Fibroblast of mammary gland (primary cell): Measurements from ENCODE around the gene UFSP1.
A peak's percentile ranks its signal among the peaks of the same experiment; 100 is the strongest.
"Not testable (repeated sequence)": the region's sequence is repeated elsewhere in the genome, so short reads cannot be mapped to it uniquely, and the experiment has no call there.

ENCODE experiments used
- DNase-seq: peaks from one replicate; pipeline ENCODE4 v3.0.0-alpha.2; 2010; ENCODE audit warnings: low read depth
- H3K4me3 ChIP-seq: 2 replicates; pipeline ENCODE4 v1.5.1; 2011; ENCODE audit warnings: low read depth, mild to moderate bottlenecking, low read length, moderate library complexity; ENCODE audit not compliant: control insufficient read depth
- CTCF ChIP-seq: conservative IDR thresholded peaks from 2 replicates; pipeline ENCODE4 v1.5.1; 2011; ENCODE audit warnings: low read depth, low read length, inconsistent platforms; ENCODE audit not compliant: control insufficient read depth, insufficient read depth

UFSP1 gene

GRCh38 chr7:100914879-100915447 lies 25.4 kb upstream of the UFSP1 start:
- H3K4me3 ChIP-seq = no peak overlapping the region
- peak; percentile 8 for DNase-seq
- no peak for TF ChIP-seq CTCF

- no peak for TF ChIP-seq CTCF
- DNase-seq = peak; percentile 6
Observed at GRCh38 chr7:100914208-100914878, 24.8 kb upstream of the UFSP1 start.

GRCh38 chr7:100911484-100911883 lies 22.0 kb upstream of the UFSP1 start:
- no peak for TF ChIP-seq CTCF
- no peak overlapping the region for H3K4me3 ChIP-seq
- DNase-seq = no peak

More at GRCh38 chr7:100914208-100914878, 24.8 kb upstream of the UFSP1 start:
- H3K4me3 ChIP-seq = no peak overlapping the region

- not testable (repeated sequence) for H3K4me3 ChIP-seq, DNase-seq
Observed at GRCh38 chr7:100910443-100910842, 20.9 kb upstream of the UFSP1 start.

GRCh38 chr7:100908512-100908911 lies 19.0 kb upstream of the UFSP1 start:
- TF ChIP-seq CTCF = no peak
- DNase-seq = no peak
- no peak overlapping the region for H3K4me3 ChIP-seq

GRCh38 chr7:100902638-100903037 lies 13.1 kb upstream of the UFSP1 start:
- DNase-seq = no peak
- H3K4me3 ChIP-seq = no peak overlapping the region
- TF ChIP-seq CTCF = no peak

- H3K4me3 ChIP-seq = no peak overlapping the region
- no peak for DNase-seq
- TF ChIP-seq CTCF = no peak
Observed at GRCh38 chr7:100901921-100902332, 12.4 kb upstream of the UFSP1 start.
